Gastroesophageal sphincter (tissue), 3 donors: ENCODE results near the gene MLLT3.

Source experiments
- CTCF ChIP-seq, 4 experiments: fragments of 200-600 bp in 2 of 4; fragments of 450-650 bp in 2 of 4; sonication (generic) in 1 of 4; IDR thresholded peaks; one replicate each; pipeline ENCODE4 v1.5.1; 2017 to 2019; ENCODE audit warnings: antibody characterized with exemption in 4 of 4, mild to moderate bottlenecking in 2 of 4, moderate library complexity in 2 of 4
- EP300 ChIP-seq: sonication (generic); formaldehyde crosslinking; IDR thresholded peaks from one replicate; pipeline ENCODE4 v1.6.1; 2017; ENCODE audit warnings: antibody characterized with exemption, mild to moderate bottlenecking
- POLR2A ChIP-seq, 2 donors: fragments of 450-650 bp; IDR thresholded peaks; one replicate each; pipeline ENCODE4 v1.6.1; 2017; ENCODE audit warnings: antibody characterized with exemption in 2 of 2, mild to moderate bottlenecking in 2 of 2, moderate library complexity in 1 of 2
- POLR2AphosphoS5 ChIP-seq: sonication (generic); formaldehyde crosslinking; IDR thresholded peaks from one replicate; pipeline ENCODE4 v1.6.1; 2017; ENCODE audit warnings: antibody characterized with exemption

- TF ChIP-seq CTCF (IDR thresholded peaks at IDR 0.05) (no peak), POLR2A (IDR thresholded peaks at IDR 0.05) (no peak), POLR2AphosphoS5 (no peak), EP300 (no peak)
These were observed 114.1 kb downstream of the MLLT3 start for GRCh38 chr9:20508242-20508641.
